B cell (primary cell): Measurements from ENCODE around the gene RNLS. TPM values are rescaled to one million over a fixed set of nuclear protein-coding genes. Genes with fewer than 3 reads are reported as not detected.

Source experiments
- ATAC-seq: fragments of 200-7000 bp; cut with Tn5 transposase; one replicate; pipeline ENCODE4 v1.10.0; 2021; ENCODE audit warnings: low read depth, mild to moderate bottlenecking, moderate number of reproducible peaks, moderate library complexity
- CTCF ChIA-PET: fragments of 350-600 bp; sonication (Branson Sonifier 250); formaldehyde crosslinking; loops from one replicate; lab custom pipeline; 2021; ENCODE audit warnings: antibody characterized with exemption, inconsistent platforms; lab: Charles Lee
- POLR2A ChIA-PET: fragments of 350-600 bp; sonication (Branson Sonifier 250); formaldehyde crosslinking; loops from one replicate; lab custom pipeline; 2021; ENCODE audit warnings: antibody characterized with exemption; lab: Charles Lee
- DNase-seq: peaks from one replicate; pipeline ENCODE4 v3.0.0; 2013
- H2AFZ ChIP-seq: 2 replicates; pipeline ENCODE4 v1.6.1; 2012; ENCODE audit warnings: mild to moderate bottlenecking, low read depth, low read length; ENCODE audit not compliant: insufficient read depth, poor library complexity, severe bottlenecking
- H3K27ac ChIP-seq, 2 donors: 1 replicate in 1 of 2; 2 replicates in 1 of 2; pipeline ENCODE4 v1.5.1; 2012 to 2013; ENCODE audit warnings: low read length in 2 of 2, mild to moderate bottlenecking in 2 of 2, moderate library complexity in 1 of 2
- H3K27me3 ChIP-seq, 4 experiments: fragments of 200-600 bp in 1 of 4; sonication (generic) in 1 of 4; replicated peaks in 1 of 4; 1 replicate in 2 of 4; 2 replicates in 2 of 4; pipeline versions ENCODE4 v1.6.1 to v1.7.0; 2013 to 2016; ENCODE audit warnings: low read length in 3 of 4, mild to moderate bottlenecking in 2 of 4, mixed read lengths in 1 of 4, moderate library complexity in 1 of 4; ENCODE audit not compliant: insufficient read depth in 4 of 4, control insufficient read depth in 3 of 4; ENCODE audit errors: control extremely low read depth in 1 of 4
- H3K36me3 ChIP-seq, 2 experiments: replicated peaks in 1 of 2; 1 replicate in 1 of 2; 2 replicates in 1 of 2; pipeline versions ENCODE4 v1.6.1 to v1.7.1; 2013; ENCODE audit warnings: low read length in 1 of 2; ENCODE audit not compliant: insufficient read depth in 2 of 2, control insufficient read depth in 1 of 2; ENCODE audit errors: control extremely low read depth in 1 of 2, extremely low read depth in 1 of 2
- H3K4me1 ChIP-seq, 2 donors: fragments of 200-600 bp in 1 of 2; sonication (generic) in 1 of 2; 1 replicate in 1 of 2; 2 replicates in 1 of 2; pipeline versions ENCODE4 v1.5.1 to v1.6.1; 2013 to 2017; ENCODE audit warnings: low read length in 2 of 2; ENCODE audit not compliant: control insufficient read depth in 2 of 2, insufficient read depth in 2 of 2
- H3K4me2 ChIP-seq: replicated peaks from 2 replicates; pipeline ENCODE3; 2012; ENCODE audit warnings: mild to moderate bottlenecking, low read depth, low read length; ENCODE audit not compliant: poor library complexity, severe bottlenecking
- H3K4me3 ChIP-seq, 5 experiments: fragments of 200-600 bp in 1 of 5; sonication (generic) in 1 of 5; 1 replicate in 3 of 5; 2 replicates in 2 of 5; pipeline versions ENCODE4 v1.5.1 to v1.7.0; 2011 to 2016; ENCODE audit warnings: low read length in 4 of 5, mild to moderate bottlenecking in 4 of 5, low read depth in 2 of 5, control low read depth in 1 of 5, moderate library complexity in 1 of 5; ENCODE audit not compliant: insufficient read depth in 1 of 5; ENCODE audit errors: control extremely low read depth in 1 of 5, extremely low read depth in 1 of 5
- H3K79me2 ChIP-seq: fragments of 200-600 bp; sonication (generic); one replicate; pipeline ENCODE4 v1.6.0; 2016; ENCODE audit warnings: low read length; ENCODE audit not compliant: control insufficient read depth, insufficient read depth
- H3K9ac ChIP-seq: fragments of 200-600 bp; sonication (generic); 2 replicates; pipeline ENCODE4 v1.6.1; 2017; ENCODE audit warnings: mild to moderate bottlenecking, low read length, moderate library complexity
- H3K9me3 ChIP-seq, 3 donors: one replicate each; pipeline versions ENCODE4 v1.6.1 to v1.7.1; 2013; ENCODE audit warnings: low read length in 2 of 3; ENCODE audit not compliant: control insufficient read depth in 2 of 3, insufficient read depth in 1 of 3; ENCODE audit errors: control extremely low read depth in 1 of 3
- H4K20me1 ChIP-seq: 2 replicates; pipeline ENCODE4 v1.6.0; 2012; ENCODE audit warnings: mild to moderate bottlenecking, low read length; ENCODE audit not compliant: insufficient read depth, control insufficient read depth, poor library complexity, severe bottlenecking
- H3K27ac Mint-ChIP-seq: one replicate; pipeline ENCODE4 v1.8.0; 2021; ENCODE audit warnings: mixed read lengths
- H3K27me3 Mint-ChIP-seq: one replicate; pipeline ENCODE4 v1.8.0; 2021; ENCODE audit warnings: mixed read lengths
- H3K4me1 Mint-ChIP-seq: one replicate; pipeline ENCODE4 v1.8.0; 2021; ENCODE audit warnings: mixed read lengths
- H3K4me3 Mint-ChIP-seq: one replicate; pipeline ENCODE4 v1.8.0; 2021; ENCODE audit warnings: mixed read lengths
- H3K9me3 Mint-ChIP-seq: one replicate; pipeline ENCODE4 v1.8.0; 2022; ENCODE audit warnings: mixed read lengths; ENCODE audit not compliant: insufficient read depth
- CTCF ChIP-seq: fragments of 200-600 bp; IDR thresholded peaks from one replicate; pipeline ENCODE4 v1.8.0; 2022; ENCODE audit warnings: antibody characterized with exemption, mild to moderate bottlenecking
- EZH2 ChIP-seq: IDR thresholded peaks from 2 replicates; pipeline ENCODE4 v1.6.1; 2012; ENCODE audit warnings: borderline replicate concordance, low read depth, mild to moderate bottlenecking, moderate library complexity, low read length; ENCODE audit not compliant: insufficient read depth, poor library complexity, severe bottlenecking
- WGBS: methylation state at CpG from one replicate; pipeline ENCODE4 v1.1.5; 2013; ENCODE audit warnings: missing lambda C conversion rate; ENCODE audit not compliant: insufficient coverage; 5-methylcytosine and 5-hydroxymethylcytosine counted together
- intact Hi-C: fragments of 100-400 bp; cut with micrococcal nuclease; formaldehyde crosslinking; loops from one replicate; pipeline ENCODE4 v1.10.0; 2022
- polyA plus RNA-seq: library from polyadenylated mRNA; depleted of rRNA; stranded (reverse); fragments of >200 nt; gene quantifications from 2 replicates; pipeline ENCODE4 v1.2.3, GENCODE V29; 2012
- total RNA-seq, 2 donors: library from RNA; stranded (reverse); fragments of 120-200 nt in 1 of 2; gene quantifications; 1 replicate in 1 of 2; 2 replicates in 1 of 2; pipeline versions ENCODE4 v1.2.3 to v1.2.4, GENCODE V29; 2013 to 2022

The RNLS gene
- total and polyA plus RNA-seq, 2 donors (not counting 1 experiment from before 2014, with no cell fraction given): 3.5 to 7.5 TPM

DNA sequence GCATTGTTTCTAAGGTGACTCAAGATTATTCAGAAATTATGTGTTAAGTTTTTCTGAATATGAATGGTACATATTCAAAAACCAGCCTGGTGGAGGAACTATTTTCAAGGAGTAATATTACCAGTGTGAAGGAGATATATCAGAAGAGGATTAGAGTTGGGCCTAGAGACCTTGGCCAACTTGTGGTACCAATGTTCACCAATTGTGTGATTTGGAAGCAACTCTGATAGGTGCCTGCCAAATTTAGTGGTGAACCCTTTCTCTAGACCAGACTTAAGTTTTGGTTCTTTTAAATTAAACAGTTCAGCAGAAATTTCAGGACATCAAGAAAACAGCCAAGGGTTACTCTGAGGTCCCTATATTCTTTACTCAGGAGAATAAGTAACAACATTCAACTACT lies 88.6 kb downstream of the RNLS start:
- Histone ChIP-seq H3K9me3 (no peaks in the 10 kb centered on the region), H3K4me1 (peaks cover 3 to 6% of the 10 kb centered on the region in 2 donors), H3K4me2 (no peak overlapping the region), H4K20me1 (no peaks in the 10 kb centered on the region), H3K27me3 (no peaks in the 10 kb centered on the region), H3K79me2 (no peaks in the 10 kb centered on the region), H3K4me3 (no peak overlapping the region), H3K27ac (no peak overlapping the region), H2AFZ (no peak overlapping the region), H3K9ac (no peak overlapping the region), H3K36me3 (no peaks in the 10 kb centered on the region)
- Mint-ChIP-seq H3K4me3 (no peak overlapping the region), H3K27me3 (no peaks in the 10 kb centered on the region), H3K27ac (no peak overlapping the region), H3K4me1 (peaks cover 35% of the 10 kb centered on the region), H3K9me3 (no peaks in the 10 kb centered on the region)
- ATAC-seq (no peak), DNase-seq (no peak)
- TF ChIP-seq EZH2 (no peak), CTCF (no peak)
- intact Hi-C loops: no loop called here
- ChIA-PET POLR2A (no interaction called here), CTCF (no interaction called here)

DNA sequence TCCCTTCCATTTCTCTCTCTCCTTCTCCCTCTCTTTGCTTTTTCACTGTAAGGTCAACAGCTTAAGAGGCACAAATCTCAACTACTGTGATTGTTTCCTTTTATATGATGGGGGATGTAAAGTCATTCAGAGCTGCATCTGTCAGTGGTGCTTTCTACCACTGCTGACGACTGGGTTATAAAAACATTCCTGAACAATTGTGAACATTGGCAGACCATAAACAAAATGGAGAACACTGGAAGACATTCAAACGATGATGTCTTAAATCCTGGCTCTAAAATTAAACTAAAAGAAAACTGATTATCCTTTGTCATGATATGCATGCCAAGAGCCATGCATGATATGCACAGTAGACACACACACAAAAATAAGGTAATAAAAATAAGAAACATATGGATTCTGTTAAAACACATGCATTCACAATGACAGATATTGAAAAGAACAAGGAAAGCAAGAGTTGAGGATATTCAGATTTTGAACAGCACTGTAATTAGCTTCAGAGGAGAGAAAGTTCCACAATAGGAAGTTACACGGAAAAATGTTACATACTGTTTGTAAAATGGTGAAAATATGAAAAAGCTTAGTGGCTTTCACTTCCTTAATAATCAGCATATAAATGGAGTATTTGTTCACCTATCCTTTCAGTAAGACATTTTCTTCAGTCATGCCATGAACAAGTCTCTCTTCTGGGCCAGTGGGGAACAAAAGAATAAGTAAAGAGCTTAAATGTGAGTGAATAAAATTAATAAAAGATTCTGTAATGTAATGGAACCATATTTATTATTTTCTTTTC lies 89.2 kb downstream of the RNLS start:
- H3K27ac Mint-ChIP-seq: no peak overlapping the region
- TF ChIP-seq CTCF (no peak), EZH2 (no peak)
- H3K4me3 Mint-ChIP-seq: no peak overlapping the region
- H3K27me3 ChIP-seq: no peaks in the 10 kb centered on the region
- no peak overlapping the region for H2AFZ ChIP-seq
- no peaks in the 10 kb centered on the region for H3K27me3 Mint-ChIP-seq
- DNase-seq: peak; percentile 7
- no peak overlapping the region for H3K27ac ChIP-seq
- H3K4me1 Mint-ChIP-seq: peaks cover 35% of the 10 kb centered on the region
- ChIA-PET POLR2A (no interaction called here), CTCF (interaction anchor here (1.2 to 1.5 kb wide), 3 partner anchors 10 to 644 kb away, joined by 3 to 4 read pairs (median 3); no protein-coding TSS in a partner anchor)
- H3K4me3 ChIP-seq: no peak overlapping the region
- no peak overlapping the region for H3K9ac ChIP-seq
- H3K9me3 ChIP-seq: no peaks in the 10 kb centered on the region
- 100% methylated on average over 1 of the region's 3 CpGs for WGBS
- peaks cover 3 to 6% of the 10 kb centered on the region in 2 donors for H3K4me1 ChIP-seq
- no peaks in the 10 kb centered on the region for H3K36me3 ChIP-seq
- no peak for ATAC-seq
- intact Hi-C loops: no loop called here
- H3K4me2 ChIP-seq: peak overlapping the region; percentile 4
- no peaks in the 10 kb centered on the region for H3K79me2 ChIP-seq
- H3K9me3 Mint-ChIP-seq: no peaks in the 10 kb centered on the region
- no peaks in the 10 kb centered on the region for H4K20me1 ChIP-seq
